PC-3 (cell line): ENCODE measurements around the gene TMPO. TPM values are rescaled to one million over a fixed set of nuclear protein-coding genes. Genes with fewer than 3 reads are reported as not detected.
"Not testable (repeated sequence)": the region's sequence is repeated elsewhere in the genome, so short reads cannot be mapped to it uniquely, and the experiment has no call there.

Experiments
- ATAC-seq: fragments of 200-7000 bp; cut with Tn5 transposase; 2 replicates; pipeline ENCODE4 v1.9.1; 2020; ENCODE audit warnings: mild to moderate bottlenecking, moderate library complexity
- BruUV-seq: library from RNA; stranded (reverse); fragments of 400-500 nt; replicated peaks from 2 replicates; lab custom pipeline; 2021; lab: Mats Ljungman, UMichigan
- CTCF ChIA-PET: fragments of 300-600 bp; sonication (Branson Sonifier 250); formaldehyde crosslinking; loops from one replicate; lab custom pipeline; 2022; ENCODE audit warnings: antibody characterized with exemption; lab: Charles Lee
- POLR2A ChIA-PET: fragments of 300-600 bp; sonication (Branson Sonifier 250); formaldehyde crosslinking; loops from one replicate; lab custom pipeline; 2022; ENCODE audit warnings: antibody characterized with exemption; ENCODE audit not compliant: unreplicated experiment; lab: Charles Lee
- DNase-seq: peaks from one replicate; pipeline ENCODE4 v3.0.0-alpha.2; 2015
- H2AFZ ChIP-seq: fragments of 300-600 bp; sonication (generic); 2 replicates; pipeline ENCODE4 v1.6.0; 2016; ENCODE audit warnings: antibody characterized with exemption, low read length
- H3F3A ChIP-seq: fragments of 300-600 bp; sonication (generic); one replicate; pipeline ENCODE4 v1.6.0; 2017; ENCODE audit warnings: antibody characterized with exemption, low read length, control low read depth, mild to moderate bottlenecking; ENCODE audit not compliant: unreplicated experiment
- H3K27ac ChIP-seq: fragments of 300-600 bp; sonication (generic); 2 replicates; pipeline ENCODE4 v1.5.1; 2016; ENCODE audit warnings: mild to moderate bottlenecking, low read length
- H3K27me3 ChIP-seq: fragments of 300-600 bp; sonication (generic); 2 replicates; pipeline ENCODE4 v1.6.1; 2016; ENCODE audit warnings: low read length, mixed read lengths
- H3K36me3 ChIP-seq: fragments of 300-600 bp; sonication (generic); 2 replicates; pipeline ENCODE4 v1.6.1; 2016; ENCODE audit warnings: low read depth, mixed run types, low read length, mixed read lengths
- H3K4me1 ChIP-seq: fragments of 300-600 bp; sonication (generic); 2 replicates; pipeline ENCODE4 v1.5.1; 2016; ENCODE audit warnings: low read length; ENCODE audit not compliant: insufficient read depth
- H3K4me2 ChIP-seq: fragments of 300-600 bp; sonication (generic); 2 replicates; pipeline ENCODE4 v1.6.0; 2016; ENCODE audit warnings: low read length
- H3K4me3 ChIP-seq: fragments of 300-600 bp; sonication (generic); 2 replicates; pipeline ENCODE4 v1.5.1; 2016; ENCODE audit warnings: mild to moderate bottlenecking, low read length, mixed read lengths
- H3K79me2 ChIP-seq: fragments of 300-600 bp; sonication (generic); 2 replicates; pipeline ENCODE4 v1.6.1; 2017; ENCODE audit warnings: low read length, mixed read lengths
- H3K9ac ChIP-seq: fragments of 300-600 bp; sonication (generic); 2 replicates; pipeline ENCODE4 v1.6.0; 2016; ENCODE audit warnings: mild to moderate bottlenecking, low read length
- H3K9me2 ChIP-seq: fragments of 300-600 bp; sonication (generic); replicated peaks from 2 replicates; pipeline ENCODE4 v1.6.1; 2016; ENCODE audit warnings: mixed run types, low read length, mixed read lengths
- H3K9me3 ChIP-seq: fragments of 300-600 bp; sonication (generic); 2 replicates; pipeline ENCODE4 v1.6.1; 2016; ENCODE audit warnings: low read length, mixed read lengths
- H4K20me1 ChIP-seq: fragments of 300-600 bp; sonication (generic); 2 replicates; pipeline ENCODE4 v1.6.1; 2016; ENCODE audit warnings: low read length, mixed read lengths
- CTCF ChIP-seq: fragments of 300-600 bp; sonication (generic); conservative IDR thresholded peaks from 2 replicates; pipeline ENCODE4 v1.5.1; 2017; ENCODE audit warnings: antibody characterized with exemption, low read depth, mild to moderate bottlenecking, low read length
- EZH2 ChIP-seq: fragments of 300-600 bp; sonication (generic); IDR thresholded peaks from one replicate; pipeline ENCODE4 v1.6.1; 2017; ENCODE audit warnings: antibody characterized with exemption, mild to moderate bottlenecking, low read length; ENCODE audit not compliant: unreplicated experiment
- EZH2phosphoT487 ChIP-seq: fragments of 300-600 bp; sonication (generic); IDR thresholded peaks from 2 replicates; pipeline ENCODE4 v1.6.1; 2018; ENCODE audit warnings: mild to moderate bottlenecking, antibody characterized with exemption, low read length, borderline replicate concordance
- intact Hi-C: fragments of 100-400 bp; cut with micrococcal nuclease; formaldehyde crosslinking; loops from 2 replicates; pipeline ENCODE4 v1.9.0; 2023
- total RNA-seq: library from RNA; depleted of rRNA; stranded (reverse); fragments of >200 nt; gene quantifications from 2 replicates; pipeline ENCODE4 v1.2.3, GENCODE V29; 2014

TMPO gene
- total RNA-seq, 1 experiment from 2014 or later: 160 TPM

- Histone ChIP-seq H3K27ac (no peak overlapping the region), H3K9me3 (no peaks in the 10 kb centered on the region), H4K20me1 (no peaks in the 10 kb centered on the region), H3F3A (no peaks in the 10 kb centered on the region), H2AFZ (no peak overlapping the region), H3K36me3 (no peaks in the 10 kb centered on the region), H3K4me3 (no peak overlapping the region), H3K79me2 (no peaks in the 10 kb centered on the region), H3K9me2 (no peaks in the 10 kb centered on the region), H3K9ac (no peak overlapping the region), H3K4me1 (no peaks in the 10 kb centered on the region), H3K4me2 (no peak overlapping the region), H3K27me3 (no peaks in the 10 kb centered on the region)
- BruUV-seq: no TSS peak
- DNase-seq: no peak
- intact Hi-C loops: no loop called here
- ATAC-seq: no peak
- ChIA-PET CTCF (no interaction called here), POLR2A (no interaction called here)
- TF ChIP-seq EZH2 (no peak), CTCF (no peak)
These were observed 31.5 kb upstream of the TMPO start for GRCh38 chr12:98483621-98484503.

GRCh38 chr12:98485792-98486340 lies 29.5 kb upstream of the TMPO start:
- POLR2A ChIA-PET: no interaction called here
- H3K4me1 ChIP-seq: peaks cover 11% of the 10 kb centered on the region
- no peak overlapping the region for H2AFZ ChIP-seq
- no peaks in the 10 kb centered on the region for H4K20me1 ChIP-seq
- no peak for TF ChIP-seq CTCF
- no peak for TF ChIP-seq EZH2phosphoT487
- no peak for TF ChIP-seq EZH2
- no peak overlapping the region for H3K27ac ChIP-seq
- CTCF ChIA-PET: no interaction called here
- no peaks in the 10 kb centered on the region for H3K36me3 ChIP-seq
- H3K9me3 ChIP-seq: no peaks in the 10 kb centered on the region
- no peaks in the 10 kb centered on the region for H3K79me2 ChIP-seq
- H3K4me3 ChIP-seq: no peak overlapping the region
- ATAC-seq (no peak), DNase-seq (no peak)
- no peak overlapping the region for H3K4me2 ChIP-seq
- H3K9ac ChIP-seq: no peak overlapping the region
- intact Hi-C loops: no loop called here
- BruUV-seq: no TSS peak
- H3F3A ChIP-seq: no peaks in the 10 kb centered on the region
- H3K9me2 ChIP-seq: no peaks in the 10 kb centered on the region
- H3K27me3 ChIP-seq: no peaks in the 10 kb centered on the region

- H4K20me1 ChIP-seq, H3K9me3 ChIP-seq, H3K79me2 ChIP-seq, H3K27me3 ChIP-seq, H2AFZ ChIP-seq, intact Hi-C loops, H3K27ac ChIP-seq, H3K9me2 ChIP-seq, ATAC-seq, DNase-seq, H3K9ac ChIP-seq, H3K4me3 ChIP-seq, CTCF ChIA-PET, H3K36me3 ChIP-seq, BruUV-seq, H3K4me2 ChIP-seq, H3F3A ChIP-seq, POLR2A ChIA-PET: not testable (repeated sequence)
- H3K4me1 ChIP-seq: peaks cover 16% of the 10 kb centered on the region
These were observed 27.0 kb upstream of the TMPO start for GRCh38 chr12:98488416-98488815.
